ENCODE results near the gene SND1. TPM values are rescaled to one million over a fixed set of nuclear protein-coding genes. Genes with fewer than 3 reads are reported as not detected.

The SND1 gene
- total and polyA plus RNA-seq, 12 donors = 58.9 to 266 (median 132) TPM

DNA sequence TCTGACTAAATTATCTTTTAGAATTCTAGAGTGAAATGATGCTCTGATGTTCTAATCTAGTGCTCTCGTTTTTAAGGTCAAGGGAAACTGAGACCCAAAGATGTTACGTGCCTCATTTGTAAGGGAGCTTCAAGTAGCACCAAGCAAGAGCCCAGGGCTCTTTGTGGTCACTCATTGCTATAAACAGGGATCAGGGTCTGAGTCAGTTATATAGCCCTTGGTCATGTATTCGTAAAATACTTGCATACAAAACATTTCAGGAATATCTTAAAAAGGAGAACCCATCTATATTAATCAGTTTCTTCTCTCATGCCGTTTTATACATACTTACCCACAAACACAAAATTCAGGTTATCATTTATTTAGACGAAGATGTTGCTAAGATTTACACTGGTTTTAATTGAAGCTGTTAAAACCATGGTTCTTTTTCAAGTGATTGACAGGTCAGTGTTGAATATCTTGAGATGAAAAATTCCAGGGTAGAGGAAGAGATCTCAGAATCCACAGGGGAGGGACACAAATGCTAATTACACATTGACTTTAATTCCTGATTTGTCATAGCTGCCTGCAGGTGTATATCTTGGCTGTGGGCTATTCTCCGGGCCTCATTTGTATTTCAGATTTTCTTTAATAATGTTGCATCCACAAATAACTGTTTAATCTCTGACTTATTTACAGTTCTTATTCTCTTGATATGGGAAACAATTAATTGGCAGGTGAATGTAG is 188.4 kb downstream of the SND1 start:
- no peaks in the 10 kb centered on the region for H3K36me3 ChIP-seq (replicated peaks in 1 of 2)
- no peaks in the 10 kb centered on the region for H3K27me3 ChIP-seq
- DNase-seq = no peak
- no peak overlapping the region for H3K4me3 ChIP-seq
- no peak overlapping the region for H3K27ac ChIP-seq
- no peaks in the 10 kb centered on the region for H3K9me3 ChIP-seq (replicated peaks in 1 of 3)
- intact Hi-C loops (cut with DNase I) = no loop called here
- peaks cover 14 to 19% of the 10 kb centered on the region in 2 donors for H3K4me1 ChIP-seq (replicated peaks in 1 of 2)
- TF ChIP-seq POLR2A (IDR thresholded peaks at IDR 0.05) = no peak
- TF ChIP-seq CTCF (IDR thresholded peaks at IDR 0.05) = no peak
- WGBS, 4 donors = 89 to 95% (median 94%) methylated on average over 6 of the region's 6 CpGs

GRCh38 chr7:127844165-127844564 is 192.2 kb downstream of the SND1 start:
- Histone ChIP-seq H3K27ac (peak overlapping the region in 4 of 5 donors; percentile 2 to 68 (median 60)), H3K9me3 (replicated peaks in 1 of 3) (no peaks in the 10 kb centered on the region), H3K36me3 (replicated peaks in 1 of 2) (no peaks in the 10 kb centered on the region), H3K27me3 (no peaks in the 10 kb centered on the region), H3K4me3 (no peak overlapping the region), H3K4me1 (replicated peaks in 1 of 2) (peaks cover 25 to 33% of the 10 kb centered on the region in 2 donors)
- intact Hi-C loops (cut with DNase I) = no loop called here
- no peak for DNase-seq
- 59 to 80% (median 77%) methylated on average over 2 of the region's 2 CpGs for WGBS, 4 donors
- no peak for TF ChIP-seq CTCF (IDR thresholded peaks at IDR 0.05)
- TF ChIP-seq POLR2A (IDR thresholded peaks at IDR 0.05) = no peak

DNA sequence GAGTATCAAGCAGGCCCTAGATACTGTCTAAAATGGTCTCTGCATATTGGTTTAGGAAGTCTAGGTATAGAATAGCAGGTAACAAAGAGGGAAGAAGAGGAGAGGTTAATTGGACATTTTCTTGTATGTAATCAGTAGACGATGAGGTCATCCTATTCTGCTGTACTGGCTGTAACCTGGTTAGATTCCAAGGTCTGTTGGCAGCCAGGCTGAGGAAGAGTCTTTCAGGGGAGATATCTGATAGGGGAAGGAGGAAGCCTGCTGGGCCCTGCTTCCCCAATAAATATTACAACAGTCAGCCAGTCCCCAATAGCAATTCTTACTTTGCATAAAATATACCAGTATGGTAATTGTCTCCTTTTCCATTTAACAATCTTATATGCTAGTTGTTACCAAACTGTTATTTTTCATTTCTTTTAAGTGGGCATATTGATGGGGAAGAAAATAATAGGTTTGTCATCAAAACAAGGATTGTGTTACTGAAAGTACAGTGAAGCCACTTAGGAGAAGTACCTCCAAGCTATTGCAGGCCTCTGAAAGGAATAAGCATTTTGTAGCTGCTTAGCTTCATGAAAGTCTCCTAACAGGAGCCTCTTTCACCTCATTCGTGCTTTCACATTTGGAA is 192.8 kb downstream of the SND1 start:
- peak; percentile 61 to 86 (median 78) for DNase-seq
- no peaks in the 10 kb centered on the region for H3K27me3 ChIP-seq
- TF ChIP-seq CTCF (IDR thresholded peaks at IDR 0.05) = no peak
- TF ChIP-seq POLR2A (IDR thresholded peaks at IDR 0.05) = no peak
- no peaks in the 10 kb centered on the region for H3K9me3 ChIP-seq (replicated peaks in 1 of 3)
- H3K4me3 ChIP-seq = no peak overlapping the region
- no peaks in the 10 kb centered on the region for H3K36me3 ChIP-seq (replicated peaks in 1 of 2)
- peaks cover 25 to 33% of the 10 kb centered on the region in 2 donors for H3K4me1 ChIP-seq (replicated peaks in 1 of 2)
- 18 to 30% (median 26%) methylated on average over 2 of the region's 2 CpGs for WGBS, 4 donors
- peak overlapping the region; percentile 2 to 68 (median 56) for H3K27ac ChIP-seq
- intact Hi-C loops (cut with DNase I) = no loop called here

GRCh38 chr7:127845522-127846214 is 193.7 kb downstream of the SND1 start:
- no peak for DNase-seq
- TF ChIP-seq POLR2A (IDR thresholded peaks at IDR 0.05) (no peak), CTCF (IDR thresholded peaks at IDR 0.05) (no peak)
- Histone ChIP-seq H3K4me3 (no peak overlapping the region), H3K36me3 (replicated peaks in 1 of 2) (no peaks in the 10 kb centered on the region), H3K4me1 (replicated peaks in 1 of 2) (peaks cover 25 to 42% of the 10 kb centered on the region in 2 donors), H3K27ac (peak overlapping the region; percentile 2 to 68 (median 56)), H3K9me3 (replicated peaks in 1 of 3) (no peaks in the 10 kb centered on the region), H3K27me3 (no peaks in the 10 kb centered on the region)
- intact Hi-C loops (cut with DNase I) = no loop called here
- 16 to 37% (median 18%) methylated on average over 1 of the region's 1 CpG for WGBS, 4 donors
